Body of pancreas (tissue), 4 donors: ENCODE results near the gene TADA1. TPM values are rescaled to one million over a fixed set of nuclear protein-coding genes. Genes with fewer than 3 reads are reported as not detected.

Experiments used
- ATAC-seq: fragments of 150-250 bp; one replicate; pipeline ENCODE4 v1.9.1; 2016
- DNase-seq, 4 donors: peaks; one replicate each; pipeline ENCODE4 v3.0.0-alpha.2; 2019
- H3K27ac ChIP-seq, 4 donors: fragments of 200-600 bp; sonication (generic); 1 replicate in 3 of 4; 2 replicates in 1 of 4; pipeline versions ENCODE4 v1.5.1 to v1.6.1; 2016 to 2019; ENCODE audit warnings: mild to moderate bottlenecking in 1 of 4, mixed read lengths in 1 of 4, moderate library complexity in 1 of 4
- H3K27me3 ChIP-seq, 2 donors: fragments of 200-600 bp; sonication (generic); one replicate each; pipeline ENCODE4 v1.6.0; 2016; ENCODE audit warnings: mild to moderate bottlenecking in 1 of 2
- H3K36me3 ChIP-seq, 2 donors: fragments of 200-600 bp; sonication (generic); replicated peaks in 1 of 2; 2 replicates each; pipeline ENCODE4 v1.5.1; 2016; ENCODE audit warnings: low read depth in 2 of 2; ENCODE audit not compliant: insufficient read depth in 1 of 2
- H3K4me1 ChIP-seq: fragments of 200-600 bp; sonication (generic); one replicate; pipeline ENCODE4 v1.6.0; 2016
- H3K4me3 ChIP-seq, 2 donors: fragments of 200-600 bp; sonication (generic); 1 replicate in 1 of 2; 2 replicates in 1 of 2; pipeline ENCODE4 v1.5.1; 2016 to 2019
- H3K9me3 ChIP-seq, 3 donors: fragments of 200-600 bp; sonication (generic); 1 replicate in 2 of 3; 2 replicates in 1 of 3; pipeline ENCODE4 v1.5.1; 2016
- CTCF ChIP-seq, 7 experiments: fragments of 450-650 bp in 4 of 7; fragments of 200-600 bp in 3 of 7; sonication (generic) in 3 of 7; IDR thresholded peaks; one replicate each; pipeline ENCODE4 v1.5.1; 2016 to 2019; ENCODE audit warnings: antibody characterized with exemption in 7 of 7
- POLR2A ChIP-seq, 3 donors: fragments of 450-650 bp; IDR thresholded peaks; one replicate each; pipeline ENCODE4 v1.6.1; 2016; ENCODE audit warnings: antibody characterized with exemption in 3 of 3, mild to moderate bottlenecking in 2 of 3
- WGBS, 2 donors: methylation state at CpG; one replicate each; pipeline ENCODE4 v1.1.5; 2017; 5-methylcytosine and 5-hydroxymethylcytosine counted together
- intact Hi-C: fragments of 100-400 bp; cut with DNase I; formaldehyde crosslinking; loops from one replicate; pipeline ENCODE4 v1.15.1; 2023
- total RNA-seq, 2 donors: library from RNA; depleted of rRNA; stranded (reverse); fragments of >200 nt; gene quantifications; one replicate each; pipeline ENCODE4 v1.1.0, GENCODE V29; 2016

TADA1 gene
- total RNA-seq, 2 donors from 2014 or later = 0.99 to 4.9 TPM

DNA sequence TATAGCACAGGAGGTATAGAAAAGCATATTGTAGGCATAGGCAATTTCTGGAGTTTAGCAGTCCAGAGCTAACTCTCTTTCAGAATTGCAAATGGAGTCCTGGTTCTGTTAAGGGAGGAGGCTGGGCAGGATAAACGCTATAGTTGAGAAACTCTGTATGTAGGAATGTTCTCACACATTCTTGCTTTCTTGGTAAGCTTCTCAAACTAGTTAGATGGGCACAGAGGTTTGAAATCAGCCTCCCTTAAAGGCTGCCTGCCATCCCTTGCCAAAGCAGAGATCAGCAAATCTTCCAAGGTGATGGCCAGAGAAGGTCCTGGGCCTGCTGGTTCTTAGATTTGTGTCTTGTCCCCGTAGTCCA lies 42.9 kb upstream of the TADA1 start:
- peaks cover 0 to 10% of the 10 kb centered on the region in 2 donors for H3K27me3 ChIP-seq
- WGBS, 2 donors = 84 to 85% methylated on average over 2 of the region's 2 CpGs
- H3K36me3 ChIP-seq = no peaks in the 10 kb centered on the region
- peaks cover 11% of the 10 kb centered on the region for H3K4me1 ChIP-seq
- DNase-seq = no peak
- no peak overlapping the region for H3K4me3 ChIP-seq
- ATAC-seq = no peak
- intact Hi-C loops = loop anchor here (5.0 kb wide), 1 partner anchor 133 kb away; no protein-coding TSS in a partner anchor
- no peaks in the 10 kb centered on the region for H3K9me3 ChIP-seq
- H3K27ac ChIP-seq = no peak overlapping the region
- TF ChIP-seq POLR2A (IDR thresholded peaks at IDR 0.05) = no peak
- no peak for TF ChIP-seq CTCF (IDR thresholded peaks at IDR 0.05)

GRCh38 chr1:166918088-166918955 lies 42.3 kb upstream of the TADA1 start:
- no peak overlapping the region for H3K27ac ChIP-seq
- peaks cover 11% of the 10 kb centered on the region for H3K4me1 ChIP-seq
- no peaks in the 10 kb centered on the region for H3K9me3 ChIP-seq
- H3K27me3 ChIP-seq = peaks cover 0 to 10% of the 10 kb centered on the region in 2 donors
- no peak for ATAC-seq
- intact Hi-C loops = loop anchor here (5.0 kb wide), 1 partner anchor 134 kb away; no protein-coding TSS in a partner anchor
- H3K4me3 ChIP-seq = no peak overlapping the region
- 80 to 81% methylated on average over 6 of the region's 6 CpGs for WGBS, 2 donors
- no peaks in the 10 kb centered on the region for H3K36me3 ChIP-seq
- TF ChIP-seq POLR2A (IDR thresholded peaks at IDR 0.05) (no peak), CTCF (IDR thresholded peaks at IDR 0.05) (no peak)
- no peak for DNase-seq

- WGBS, 2 donors = 77% methylated on average over 4 of the region's 4 CpGs
- no peak overlapping the region for H3K4me3 ChIP-seq
These were observed 39.9 kb upstream of the TADA1 start for GRCh38 chr1:166915941-166916340.

GRCh38 chr1:166915042-166915441 lies 39.0 kb upstream of the TADA1 start:
- no peaks in the 10 kb centered on the region for H3K4me1 ChIP-seq
- no peak for ATAC-seq
- H3K36me3 ChIP-seq = no peaks in the 10 kb centered on the region
- no peak overlapping the region for H3K27ac ChIP-seq
- DNase-seq = no peak
- no peak overlapping the region for H3K4me3 ChIP-seq
- WGBS, 2 donors = 91 to 93% methylated on average over 1 of the region's 1 CpG
- no peak for TF ChIP-seq POLR2A (IDR thresholded peaks at IDR 0.05)
- TF ChIP-seq CTCF (IDR thresholded peaks at IDR 0.05) = no peak
- intact Hi-C loops = loop anchor here (5.0 kb wide), 1 partner anchor 137 kb away; no protein-coding TSS in a partner anchor
- no peaks in the 10 kb centered on the region for H3K27me3 ChIP-seq
- no peaks in the 10 kb centered on the region for H3K9me3 ChIP-seq

More at GRCh38 chr1:166915941-166916340, 39.9 kb upstream of the TADA1 start:
- intact Hi-C loops = loop anchor here (5.0 kb wide), 1 partner anchor 136 kb away; no protein-coding TSS in a partner anchor
- DNase-seq (no peak), ATAC-seq (no peak)
- Histone ChIP-seq H3K36me3 (no peaks in the 10 kb centered on the region), H3K4me1 (peaks cover 7% of the 10 kb centered on the region), H3K27me3 (peaks cover 0 to 9% of the 10 kb centered on the region in 2 donors), H3K27ac (no peak overlapping the region), H3K9me3 (no peaks in the 10 kb centered on the region)
- TF ChIP-seq POLR2A (IDR thresholded peaks at IDR 0.05) (no peak), CTCF (IDR thresholded peaks at IDR 0.05) (no peak)
